SK-N-SH (cell line): ENCODE measurements around the gene SLC35F4. TPM values are rescaled to one million over a fixed set of nuclear protein-coding genes. Genes with fewer than 3 reads are reported as not detected.

Experiments used
- CTCF ChIA-PET: fragments of 300-600, 350-600 bp; formaldehyde crosslinking; extraction: SDS; loops from one replicate; lab custom pipeline; 2021; lab: Yijun Ruan, JAX
- POLR2A ChIA-PET: fragments of 350-600 bp; sonication (Branson Sonifier 250); formaldehyde crosslinking; extraction: SDS; loops from one replicate; lab custom pipeline; 2020; ENCODE audit warnings: antibody characterized with exemption, inconsistent platforms; lab: Yijun Ruan, JAX
- DNase-seq: peaks from one replicate; pipeline ENCODE4 v3.0.0; 2012
- H2AFZ ChIP-seq: fragments of 200-600 bp; sonication (generic); 2 replicates; pipeline ENCODE4 v1.8.1; 2016; ENCODE audit warnings: antibody characterized with exemption, mild to moderate bottlenecking, low read depth
- H3F3A ChIP-seq: fragments of 200-600 bp; sonication (generic); replicated peaks from 2 replicates; pipeline ENCODE3; 2016; ENCODE audit warnings: antibody characterized with exemption, mild to moderate bottlenecking; ENCODE audit not compliant: insufficient read depth
- H3K27ac ChIP-seq, 2 experiments: fragments of 200-500 bp in 1 of 2; fragments of 200-600 bp in 1 of 2; sonication (Bioruptor generic) in 1 of 2; sonication (generic), shearing (Covaris generic) in 1 of 2; 2 replicates each; pipeline versions ENCODE4 v1.5.1 to v1.6.1; 2014 to 2016; ENCODE audit warnings: low read depth in 2 of 2, inconsistent platforms in 1 of 2, low read length in 1 of 2, mild to moderate bottlenecking in 1 of 2, mixed read lengths in 1 of 2
- H3K27me3 ChIP-seq: fragments of 200-600 bp; sonication (generic), shearing (Covaris generic); 2 replicates; pipeline ENCODE4 v1.6.1; 2016; ENCODE audit warnings: mixed run types; ENCODE audit not compliant: insufficient read depth
- H3K36me3 ChIP-seq, 2 experiments: fragments of 200-500 bp in 1 of 2; fragments of 200-600 bp in 1 of 2; sonication (Bioruptor generic) in 1 of 2; sonication (generic) in 1 of 2; replicated peaks in 1 of 2; 2 replicates each; pipeline versions ENCODE3 to v1.5.1; 2014 to 2016; ENCODE audit warnings: low read length in 1 of 2, mild to moderate bottlenecking in 1 of 2; ENCODE audit not compliant: insufficient read depth in 2 of 2, control insufficient read depth in 1 of 2
- H3K4me1 ChIP-seq, 2 experiments: fragments of 200-500 bp in 1 of 2; fragments of 200-600 bp in 1 of 2; sonication (Bioruptor generic) in 1 of 2; sonication (generic), shearing (Covaris generic) in 1 of 2; 2 replicates each; pipeline versions ENCODE4 v1.5.1 to v1.6.1; 2014 to 2016; ENCODE audit warnings: low read depth in 1 of 2, low read length in 1 of 2, mixed run types in 1 of 2; ENCODE audit not compliant: insufficient read depth in 2 of 2, control insufficient read depth in 1 of 2
- H3K4me2 ChIP-seq: fragments of 200-600 bp; sonication (generic), shearing (Covaris generic); 2 replicates; pipeline ENCODE4 v1.6.1; 2017; ENCODE audit warnings: mixed run types
- H3K4me3 ChIP-seq, 2 experiments: fragments of 200-500 bp in 1 of 2; fragments of 200-600 bp in 1 of 2; sonication (Bioruptor generic) in 1 of 2; sonication (generic), shearing (Covaris generic) in 1 of 2; 2 replicates each; pipeline versions ENCODE4 v1.5.1 to v1.8.1; 2014 to 2016; ENCODE audit warnings: low read depth in 2 of 2, inconsistent platforms in 1 of 2, low read length in 1 of 2, mild to moderate bottlenecking in 1 of 2, mixed read lengths in 1 of 2, moderate library complexity in 1 of 2
- H3K79me2 ChIP-seq: fragments of 200-600 bp; sonication (generic); 2 replicates; pipeline ENCODE4 v1.8.1; 2017; ENCODE audit warnings: mild to moderate bottlenecking; ENCODE audit not compliant: insufficient read depth
- H3K9ac ChIP-seq: fragments of 200-600 bp; sonication (generic); 2 replicates; pipeline ENCODE4 v1.6.1; 2017; ENCODE audit warnings: mixed run types
- H3K9me2 ChIP-seq: fragments of 200-600 bp; sonication (generic); 2 replicates; pipeline ENCODE4 v1.6.1; 2017; ENCODE audit warnings: mixed run types
- H3K9me3 ChIP-seq: fragments of 200-600 bp; sonication (generic); 2 replicates; pipeline ENCODE4 v1.6.1; 2017; ENCODE audit warnings: mixed run types, mild to moderate bottlenecking, moderate library complexity
- H4K20me1 ChIP-seq: fragments of 200-600 bp; sonication (generic); 2 replicates; pipeline ENCODE4 v1.6.1; 2017; ENCODE audit warnings: mild to moderate bottlenecking, mixed run types; ENCODE audit not compliant: insufficient read depth
- CTCF ChIP-seq: fragments of 200-600 bp; sonication (generic); IDR thresholded peaks from 2 replicates; pipeline ENCODE4 v1.6.1; 2017; ENCODE audit warnings: antibody characterized with exemption, mild to moderate bottlenecking, moderate library complexity
- EP300 ChIP-seq, 2 experiments: IDR thresholded peaks; 2 replicates each; pipeline versions ENCODE4 v1.4.0 to v1.6.1; 2012; ENCODE audit warnings: borderline replicate concordance in 1 of 2, low read depth in 1 of 2, low read length in 1 of 2
- EZH2phosphoT487 ChIP-seq: fragments of 200-600 bp; sonication (generic); IDR thresholded peaks from 2 replicates; pipeline ENCODE4 v1.6.1; 2017; ENCODE audit warnings: low read depth, mixed run types, mild to moderate bottlenecking, antibody characterized with exemption, moderate library complexity, borderline replicate concordance
- FOXJ3 ChIP-seq: sonication (generic); formaldehyde crosslinking; IDR thresholded peaks from 2 replicates; pipeline ENCODE4 v1.5.1; 2020; ENCODE audit warnings: mild to moderate bottlenecking, missing genetic modification reagents
- GABPA ChIP-seq: IDR thresholded peaks from 2 replicates; pipeline ENCODE4 v1.4.0; 2012; ENCODE audit warnings: low read depth, mild to moderate bottlenecking
- MAX ChIP-seq: IDR thresholded peaks from 2 replicates; pipeline ENCODE4 v1.4.0; 2012; ENCODE audit warnings: low read depth
- MEF2A ChIP-seq: IDR thresholded peaks from 2 replicates; pipeline ENCODE4 v1.4.0; 2012; ENCODE audit warnings: low read depth, borderline replicate concordance
- MXI1 ChIP-seq: IDR thresholded peaks from 2 replicates; pipeline ENCODE4 v1.6.1; 2012; ENCODE audit warnings: mild to moderate bottlenecking, low read depth, low read length, improper control_type of control experiment
- NFIC ChIP-seq: IDR thresholded peaks from 2 replicates; pipeline ENCODE4 v1.4.0; 2012; ENCODE audit warnings: borderline replicate concordance
- NRF1 ChIP-seq: IDR thresholded peaks from 2 replicates; pipeline ENCODE4 v1.6.1; 2012; ENCODE audit warnings: low read depth, mild to moderate bottlenecking, low read length
- PBX3 ChIP-seq: IDR thresholded peaks from 2 replicates; pipeline ENCODE4; 2012
- POLR2AphosphoS5 ChIP-seq: IDR thresholded peaks from 2 replicates; pipeline ENCODE4 v1.6.1; 2012; ENCODE audit warnings: low read depth, low read length
- RAD21 ChIP-seq: IDR thresholded peaks from 2 replicates; pipeline ENCODE4 v1.6.1; 2012; ENCODE audit warnings: mild to moderate bottlenecking, low read length
- RFX5 ChIP-seq: IDR thresholded peaks from 2 replicates; pipeline ENCODE4 v1.6.1; 2012; ENCODE audit warnings: mild to moderate bottlenecking, improper control_type of control experiment, low read length
- SIN3A ChIP-seq: IDR thresholded peaks from 2 replicates; pipeline ENCODE4 v1.6.1; 2012; ENCODE audit warnings: low read depth, mild to moderate bottlenecking, low read length, moderate library complexity, borderline replicate concordance
- SMC3 ChIP-seq: IDR thresholded peaks from 2 replicates; pipeline ENCODE4 v1.6.1; 2012; ENCODE audit warnings: low read depth, low read length, improper control_type of control experiment
- TAF1 ChIP-seq: IDR thresholded peaks from 2 replicates; pipeline ENCODE4 v1.6.1; 2012; ENCODE audit warnings: low read depth, mild to moderate bottlenecking, low read length, moderate library complexity, borderline replicate concordance
- TEAD4 ChIP-seq: IDR thresholded peaks from 2 replicates; pipeline ENCODE4 v1.4.0; 2012; ENCODE audit warnings: mild to moderate bottlenecking, borderline replicate concordance; ENCODE audit not compliant: insufficient read depth
- USF1 ChIP-seq: IDR thresholded peaks from 2 replicates; pipeline ENCODE4 v1.4.0; 2012; ENCODE audit warnings: low read depth, borderline replicate concordance
- YY1 ChIP-seq: IDR thresholded peaks from 2 replicates; pipeline ENCODE4 v1.4.0; 2012; ENCODE audit warnings: low read depth, mild to moderate bottlenecking
- WGBS: methylation state at CpG from one replicate; pipeline ENCODE4 v1.1.6; 2017; ENCODE audit warnings: low lambda C conversion rate; 5-methylcytosine and 5-hydroxymethylcytosine counted together
- polyA plus RNA-seq, 3 experiments: library from polyadenylated mRNA; depleted of rRNA; stranded (reverse); fragments of >200 nt; gene quantifications; 2 replicates each; pipeline ENCODE4 v1.2.3, GENCODE V29; 2012

Gene SLC35F4
- polyA plus RNA-seq, 1 of the 3 experiments (the other 2 are of a cell fraction), result not detected

GRCh38 chr14:57823015-57823660, 42.8 kb downstream of the SLC35F4 start:
- H3K4me2 ChIP-seq, result no peak overlapping the region
- ChIA-PET CTCF (no interaction called here), POLR2A (no interaction called here)
- no peak overlapping the region for H3K27ac ChIP-seq
- H3F3A ChIP-seq, result no peaks in the 10 kb centered on the region
- no peaks in the 10 kb centered on the region for H3K9me3 ChIP-seq
- no peak overlapping the region for H2AFZ ChIP-seq
- H3K9ac ChIP-seq, result no peak overlapping the region
- no peaks in the 10 kb centered on the region for H4K20me1 ChIP-seq
- no peaks in the 10 kb centered on the region for H3K9me2 ChIP-seq
- H3K79me2 ChIP-seq, result no peaks in the 10 kb centered on the region
- no peaks in the 10 kb centered on the region for H3K36me3 ChIP-seq
- WGBS, result 9% methylated on average over 4 of the region's 4 CpGs
- no peak overlapping the region for H3K4me3 ChIP-seq
- DNase-seq, result no peak
- no peaks in the 10 kb centered on the region for H3K4me1 ChIP-seq
- TF ChIP-seq MXI1, result no peak
- TF ChIP-seq PBX3, result no peak
- TF ChIP-seq GABPA, result no peak
- TF ChIP-seq NFIC, result no peak
- no peak for TF ChIP-seq MAX
- TF ChIP-seq USF1, result no peak
- H3K27me3 ChIP-seq, result no peaks in the 10 kb centered on the region

GRCh38 chr14:57822081-57822480, 43.8 kb downstream of the SLC35F4 start:
- no peak overlapping the region for H3K4me3 ChIP-seq
- no peak overlapping the region for H3K27ac ChIP-seq
- ChIA-PET POLR2A (no interaction called here), CTCF (no interaction called here)
- H3K9me3 ChIP-seq, result no peaks in the 10 kb centered on the region
- H3K4me2 ChIP-seq, result no peak overlapping the region
- H3K4me1 ChIP-seq, result no peaks in the 10 kb centered on the region
- no peaks in the 10 kb centered on the region for H3F3A ChIP-seq
- no peaks in the 10 kb centered on the region for H3K9me2 ChIP-seq
- H3K79me2 ChIP-seq, result no peaks in the 10 kb centered on the region
- no peak overlapping the region for H2AFZ ChIP-seq
- H3K27me3 ChIP-seq, result no peaks in the 10 kb centered on the region
- TF ChIP-seq FOXJ3 (CRISPR knock-in tag), result no peak
- no peak for TF ChIP-seq NRF1
- TF ChIP-seq TEAD4, result no peak
- no peak for TF ChIP-seq POLR2AphosphoS5
- TF ChIP-seq NFIC, result no peak
- TF ChIP-seq RFX5, result no peak
- TF ChIP-seq YY1, result no peak
- no peak for TF ChIP-seq MAX
- TF ChIP-seq RAD21, result no peak
- TF ChIP-seq TAF1, result no peak
- no peak for TF ChIP-seq EP300 (IDR thresholded peaks at IDR 0.05; ENCODE audit: borderline replicate concordance in 1 of 2, low read depth in 1 of 2, low read length in 1 of 2)
- no peak for TF ChIP-seq SMC3
- TF ChIP-seq GABPA, result no peak
- TF ChIP-seq MEF2A, result no peak
- TF ChIP-seq CTCF, result no peak
- no peak for TF ChIP-seq MXI1
- no peak for TF ChIP-seq SIN3A
- no peak for TF ChIP-seq EZH2phosphoT487
- no peak overlapping the region for H3K9ac ChIP-seq
- H3K36me3 ChIP-seq, result no peaks in the 10 kb centered on the region
- H4K20me1 ChIP-seq, result no peaks in the 10 kb centered on the region
- no peak for DNase-seq
